Activated CD4-positive, alpha-beta memory T cell treated with anti-CD3 and anti-CD28 coated beads for 36 hours (primary cell): Measurements from ENCODE around the gene CENPB. TPM values are rescaled to one million over a fixed set of nuclear protein-coding genes. Genes with fewer than 3 reads are reported as not detected.
"Not testable (repeated sequence)": the region's sequence is repeated elsewhere in the genome, so short reads cannot be mapped to it uniquely, and the experiment has no call there.

Experiments used
- CTCF ChIA-PET: fragments of 350-600 bp; sonication (Branson Sonifier 250); formaldehyde crosslinking; loops from one replicate; lab custom pipeline; 2021; ENCODE audit warnings: antibody characterized with exemption, inconsistent platforms; lab: Charles Lee
- POLR2A ChIA-PET: fragments of 350-600 bp; sonication (Branson Sonifier 250); formaldehyde crosslinking; loops from one replicate; lab custom pipeline; 2021; ENCODE audit warnings: antibody characterized with exemption; lab: Charles Lee
- DNase-seq: peaks from one replicate; pipeline ENCODE4 v3.0.0-alpha.2; 2020
- H3K27ac Mint-ChIP-seq: one replicate; pipeline ENCODE4 v1.8.0; 2021; ENCODE audit warnings: mixed read lengths
- H3K27me3 Mint-ChIP-seq: one replicate; pipeline ENCODE4 v1.8.0; 2021; ENCODE audit warnings: mixed read lengths
- H3K36me3 Mint-ChIP-seq: one replicate; pipeline ENCODE4 v1.8.0; 2021; ENCODE audit warnings: mixed read lengths
- H3K4me1 Mint-ChIP-seq: one replicate; pipeline ENCODE4 v1.8.0; 2021; ENCODE audit warnings: low read depth, mixed read lengths
- H3K4me3 Mint-ChIP-seq: one replicate; pipeline ENCODE4 v1.8.0; 2021; ENCODE audit warnings: mild to moderate bottlenecking, mixed read lengths
- H3K9me3 Mint-ChIP-seq: one replicate; pipeline ENCODE4 v1.8.0; 2021; ENCODE audit warnings: mixed read lengths
- intact Hi-C: fragments of 100-400 bp; cut with micrococcal nuclease; formaldehyde crosslinking; loops from one replicate; pipeline ENCODE4 v1.15.1; 2023
- total RNA-seq, 2 experiments: library from RNA; stranded (reverse); gene quantifications; one replicate each; pipeline ENCODE4 v1.2.3, GENCODE V29; 2021

Gene CENPB
- total RNA-seq, 2 experiments from 2014 or later = 50.1 to 51.9 TPM

- DNase-seq = no peak
- ChIA-PET CTCF (no interaction called here), POLR2A (no interaction called here)
- peaks cover 53% of the 10 kb centered on the region for H3K4me1 Mint-ChIP-seq
- no peaks in the 10 kb centered on the region for H3K9me3 Mint-ChIP-seq
- peak overlapping the region; percentile 97 for H3K27ac Mint-ChIP-seq
- intact Hi-C loops = loop anchor here (5.0 kb wide), 2 partner anchors 89 to 109 kb away; partner anchors contain the start of gene PANK2
- peaks cover 55% of the 10 kb centered on the region for H3K36me3 Mint-ChIP-seq
- H3K27me3 Mint-ChIP-seq = no peaks in the 10 kb centered on the region
- peak overlapping the region; percentile 95 for H3K4me3 Mint-ChIP-seq
These were observed 11.8 kb upstream of the CENPB start for GRCh38 chr20:3798373-3798768.

- H3K4me1 Mint-ChIP-seq = peaks cover 51% of the 10 kb centered on the region
These were observed 11.2 kb upstream of the CENPB start for GRCh38 chr20:3797592-3798372.

GRCh38 chr20:3797226-3797545 lies 10.6 kb upstream of the CENPB start:
- Mint-ChIP-seq H3K27me3 (no peaks in the 10 kb centered on the region), H3K27ac (peak overlapping the region; percentile 97), H3K4me1 (peaks cover 46% of the 10 kb centered on the region), H3K36me3 (peaks cover 44% of the 10 kb centered on the region), H3K4me3 (peak overlapping the region; percentile 95), H3K9me3 (no peaks in the 10 kb centered on the region)
- ChIA-PET POLR2A (interaction anchor here (2.2 kb wide), 1 partner anchor 29 kb away, joined by 12 read pairs; the partner anchor contains the start of gene ADISSP), CTCF (interaction anchor here (2.0 to 3.2 kb wide), 3 partner anchors 10 to 22 kb away, joined by 6 to 29 read pairs (median 8); partner anchors contain the start of gene AP5S1)
- DNase-seq = no peak
- intact Hi-C loops = loop anchor here (5.0 kb wide), 2 partner anchors 90 to 110 kb away; partner anchors contain the start of gene PANK2

More at GRCh38 chr20:3797592-3798372, 11.2 kb upstream of the CENPB start:
- Mint-ChIP-seq H3K36me3 (peaks cover 49% of the 10 kb centered on the region), H3K27me3 (no peaks in the 10 kb centered on the region), H3K9me3 (no peaks in the 10 kb centered on the region), H3K4me3 (peak overlapping the region; percentile 95), H3K27ac (peak overlapping the region; percentile 97)
- ChIA-PET POLR2A (no interaction called here), CTCF (interaction anchor here (3.2 kb wide), 1 partner anchor 21 kb away, joined by 29 read pairs; the partner anchor contains the start of gene AP5S1)
- intact Hi-C loops = loop anchor here (5.0 kb wide), 2 partner anchors 90 to 110 kb away; partner anchors contain the start of gene PANK2
- peak; percentile 75 for DNase-seq

GRCh38 chr20:3796477-3797225 lies 10.1 kb upstream of the CENPB start:
- Mint-ChIP-seq H3K4me3 (peak overlapping the region; percentile 95), H3K4me1 (peaks cover 44% of the 10 kb centered on the region), H3K27ac (peak overlapping the region; percentile 97), H3K9me3 (no peaks in the 10 kb centered on the region), H3K27me3 (no peaks in the 10 kb centered on the region), H3K36me3 (peaks cover 41% of the 10 kb centered on the region)
- intact Hi-C loops = loop anchor here (1.0 to 5.0 kb wide), 4 partner anchors 15 to 111 kb away; partner anchors contain the start of genes AP5S1 and PANK2
- no peak for DNase-seq
- CTCF ChIA-PET = interaction anchor here (1.0 to 3.2 kb wide), 8 partner anchors 9 to 120 kb away, joined by 3 to 29 read pairs (median 4); partner anchors contain the start of genes ADISSP and AP5S1
- POLR2A ChIA-PET = interaction anchor here (0.9 to 2.5 kb wide), 5 partner anchors 15 to 92 kb away, joined by 3 to 12 read pairs (median 4); partner anchors contain the start of genes ADISSP and AP5S1

GRCh38 chr20:3795511-3796468 lies 9.2 kb upstream of the CENPB start, which contains the start of gene CDC25B:
TSS of gene CDC25B (plus strand) at chr20:3796310. CDS start at chr20:3796532, 222 bp downstream.
- CTCF ChIA-PET = interaction anchor here (0.6 to 3.2 kb wide), 10 partner anchors 9 to 289 kb away, joined by 3 to 29 read pairs (median 4); partner anchors contain the start of genes ADISSP and AP5S1
- intact Hi-C loops = loop anchor here (1.0 to 5.0 kb wide), 6 partner anchors 8 to 112 kb away; partner anchors contain the start of genes AP5S1, MAVS and PANK2
- peak within 1 kb of the TSS; percentile 98 for H3K27ac Mint-ChIP-seq
- peaks cover 35% of the 10 kb centered on the region for H3K36me3 Mint-ChIP-seq
- no peaks in the 10 kb centered on the region for H3K27me3 Mint-ChIP-seq
- H3K4me1 Mint-ChIP-seq = peaks cover 36% of the 10 kb centered on the region
- H3K9me3 Mint-ChIP-seq = no peaks in the 10 kb centered on the region
- POLR2A ChIA-PET = interaction anchor here (0.9 to 2.5 kb wide), 5 partner anchors 16 to 93 kb away, joined by 3 to 12 read pairs (median 4); partner anchors contain the start of genes ADISSP and AP5S1
- H3K4me3 Mint-ChIP-seq = peak within 1 kb of the TSS; percentile 95
- peak; percentile 95 for DNase-seq

- no peak for DNase-seq
- Mint-ChIP-seq H3K4me3 (peak overlapping the region; percentile 95), H3K27ac (peak overlapping the region; percentile 98), H3K36me3 (peaks cover 28% of the 10 kb centered on the region), H3K4me1 (peaks cover 26% of the 10 kb centered on the region), H3K27me3 (no peaks in the 10 kb centered on the region), H3K9me3 (no peaks in the 10 kb centered on the region)
- ChIA-PET CTCF (interaction anchor here (1.1 to 3.2 kb wide), 3 partner anchors 9 to 24 kb away, joined by 3 to 29 read pairs (median 8); partner anchors contain the start of gene AP5S1), POLR2A (interaction anchor here (2.2 to 2.5 kb wide), 2 partner anchors 26 to 27 kb away, joined by 12 read pairs; partner anchors contain the start of genes ADISSP and AP5S1)
- intact Hi-C loops = loop anchor here (1.0 to 5.0 kb wide), 4 partner anchors 8 to 112 kb away; partner anchors contain the start of genes MAVS and PANK2
These were observed 8.3 kb upstream of the CENPB start for GRCh38 chr20:3794701-3795420.

GRCh38 chr20:3794168-3794567 lies 7.6 kb upstream of the CENPB start:
- Mint-ChIP-seq H3K27ac (peak overlapping the region; percentile 98), H3K36me3 (peaks cover 23% of the 10 kb centered on the region), H3K4me3 (peak overlapping the region; percentile 23), H3K4me1 (peaks cover 19% of the 10 kb centered on the region)
- not testable (repeated sequence) for H3K27me3 Mint-ChIP-seq, DNase-seq, H3K9me3 Mint-ChIP-seq
- ChIA-PET CTCF (interaction anchor here (3.2 kb wide), 1 partner anchor 25 kb away, joined by 29 read pairs; the partner anchor contains the start of gene AP5S1), POLR2A (interaction anchor here (2.5 kb wide), 1 partner anchor 26 kb away, joined by 12 read pairs; the partner anchor contains the start of gene AP5S1)
- intact Hi-C loops = loop anchor here (2.0 kb wide), 1 partner anchor 53 kb away; the partner anchor contains the start of gene MAVS

GRCh38 chr20:3789201-3789600 lies 2.7 kb upstream of the CENPB start:
- H3K27ac Mint-ChIP-seq, H3K4me3 Mint-ChIP-seq, H3K36me3 Mint-ChIP-seq, H3K9me3 Mint-ChIP-seq, H3K27me3 Mint-ChIP-seq, DNase-seq: not testable (repeated sequence)
- ChIA-PET CTCF (interaction anchor here (0.7 to 10.4 kb wide), 3 partner anchors 28 to 67 kb away, joined by 6 to 180 read pairs (median 10); partner anchors contain the start of gene AP5S1), POLR2A (interaction anchor here (1.4 kb wide), 1 partner anchor 31 kb away, joined by 4 read pairs; the partner anchor contains the start of gene AP5S1)
- intact Hi-C loops = loop anchor here (10.0 kb wide), 1 partner anchor 296 kb away; no protein-coding TSS in a partner anchor
- peaks cover 28% of the 10 kb centered on the region for H3K4me1 Mint-ChIP-seq

GRCh38 chr20:3788685-3789155 lies 2.2 kb upstream of the CENPB start:
- Mint-ChIP-seq H3K27ac (no peak overlapping the region), H3K36me3 (peaks cover 6% of the 10 kb centered on the region), H3K27me3 (no peaks in the 10 kb centered on the region), H3K4me1 (peaks cover 31% of the 10 kb centered on the region), H3K9me3 (no peaks in the 10 kb centered on the region), H3K4me3 (no peak overlapping the region)
- ChIA-PET POLR2A (interaction anchor here (1.4 kb wide), 1 partner anchor 31 kb away, joined by 4 read pairs; the partner anchor contains the start of gene AP5S1), CTCF (interaction anchor here (0.7 to 10.4 kb wide), 4 partner anchors 21 to 68 kb away, joined by 6 to 180 read pairs (median 13); partner anchors contain the start of genes ADISSP and AP5S1)
- intact Hi-C loops = loop anchor here (10.0 kb wide), 1 partner anchor 296 kb away; no protein-coding TSS in a partner anchor
- DNase-seq = no peak
